GM23338 (cell line): Measurements from ENCODE around the gene EMC6. TPM values are rescaled to one million over a fixed set of nuclear protein-coding genes. Genes with fewer than 3 reads are reported as not detected.

Source experiments
- ATAC-seq: fragments of 200-7000 bp; cut with Tn5 transposase; 3 replicates; pipeline ENCODE4 v1.9.1; 2020
- DNase-seq: peaks from one replicate; pipeline ENCODE4 v3.0.0-alpha.2; 2015; ENCODE audit warnings: low spot score
- H2AFZ ChIP-seq: fragments of 200-600 bp; sonication (generic); 2 replicates; pipeline ENCODE4 v1.8.0; 2016; ENCODE audit warnings: antibody characterized with exemption, mild to moderate bottlenecking, moderate library complexity
- H3F3A ChIP-seq: fragments of 200-600 bp; sonication (generic); replicated peaks from 2 replicates; pipeline ENCODE4 v1.8.0; 2017; ENCODE audit warnings: antibody characterized with exemption, mixed run types, low read depth
- H3K27ac ChIP-seq: fragments of 200-600 bp; sonication (generic); 2 replicates; pipeline ENCODE4 v1.6.1; 2016; ENCODE audit warnings: low read depth
- H3K27me3 ChIP-seq: fragments of 200-600 bp; sonication (generic); 2 replicates; pipeline ENCODE4 v1.8.0; 2016; ENCODE audit warnings: mild to moderate bottlenecking, mixed run types, moderate library complexity; ENCODE audit not compliant: insufficient read depth
- H3K36me3 ChIP-seq: fragments of 200-600 bp; sonication (generic); 2 replicates; pipeline ENCODE4 v1.8.0; 2016; ENCODE audit warnings: mild to moderate bottlenecking; ENCODE audit not compliant: insufficient read depth
- H3K4me1 ChIP-seq: fragments of 200-600 bp; sonication (generic); 2 replicates; pipeline ENCODE4 v1.8.0; 2016; ENCODE audit warnings: mild to moderate bottlenecking, moderate library complexity; ENCODE audit not compliant: insufficient read depth
- H3K4me2 ChIP-seq: fragments of 200-600 bp; sonication (generic); 2 replicates; pipeline ENCODE4 v1.7.1; 2017; ENCODE audit warnings: mixed run types
- H3K4me3 ChIP-seq: fragments of 200-600 bp; sonication (generic); 2 replicates; pipeline ENCODE4 v1.6.1; 2016; ENCODE audit warnings: mixed run types
- H3K79me2 ChIP-seq: fragments of 200-600 bp; sonication (generic); replicated peaks from 2 replicates; pipeline ENCODE4 v1.8.0; 2017; ENCODE audit warnings: mild to moderate bottlenecking; ENCODE audit not compliant: insufficient read depth
- H3K9me2 ChIP-seq: fragments of 200-600 bp; sonication (generic); 2 replicates; pipeline ENCODE4 v1.8.0; 2017; ENCODE audit not compliant: insufficient read depth
- H4K20me1 ChIP-seq: fragments of 200-600 bp; sonication (generic); replicated peaks from 2 replicates; pipeline ENCODE4 v1.8.0; 2017; ENCODE audit warnings: mild to moderate bottlenecking; ENCODE audit not compliant: insufficient read depth
- H3K27ac Mint-ChIP-seq: 2 replicates; pipeline ENCODE4 v1.8.0; 2020; ENCODE audit warnings: inconsistent platforms, mild to moderate bottlenecking, moderate library complexity, mixed read lengths
- H3K27me3 Mint-ChIP-seq: 3 replicates; pipeline ENCODE4 v1.8.0; 2022; ENCODE audit warnings: low read depth, mild to moderate bottlenecking, moderate library complexity, mixed read lengths, inconsistent platforms; ENCODE audit not compliant: insufficient read depth, poor library complexity
- H3K36me3 Mint-ChIP-seq: 3 replicates; pipeline ENCODE4 v1.8.0; 2021; ENCODE audit warnings: low read depth, mild to moderate bottlenecking, inconsistent platforms, moderate library complexity, mixed read lengths
- H3K4me1 Mint-ChIP-seq: 3 replicates; pipeline ENCODE4 v1.8.0; 2020; ENCODE audit warnings: mild to moderate bottlenecking, inconsistent platforms, mixed read lengths
- H3K4me3 Mint-ChIP-seq: 3 replicates; pipeline ENCODE4 v1.8.0; 2021; ENCODE audit warnings: moderate library complexity, mild to moderate bottlenecking, inconsistent platforms, mixed read lengths
- H3K9me3 Mint-ChIP-seq: 3 replicates; pipeline ENCODE4 v1.8.0; 2020; ENCODE audit warnings: moderate library complexity, mild to moderate bottlenecking, inconsistent platforms, mixed read lengths
- EZH2phosphoT487 ChIP-seq: fragments of 200-600 bp; sonication (generic); IDR thresholded peaks from one replicate; pipeline ENCODE4 v1.8.1; 2018; ENCODE audit warnings: antibody characterized with exemption; ENCODE audit not compliant: unreplicated experiment
- JUNB ChIP-seq: IDR thresholded peaks from one replicate; pipeline ENCODE4 v1.6.1; 2016; ENCODE audit warnings: antibody characterized with exemption; ENCODE audit not compliant: unreplicated experiment
- STAT1 ChIP-seq: IDR thresholded peaks from one replicate; pipeline ENCODE4 v1.6.1; 2016; ENCODE audit warnings: antibody characterized with exemption; ENCODE audit not compliant: unreplicated experiment
- ZNF114 ChIP-seq: fragments of 250-450 bp; sonication (Bioruptor Pico); IDR thresholded peaks from 2 replicates; pipeline ENCODE4 v1.5.0; 2020; ENCODE audit warnings: mild to moderate bottlenecking, moderate library complexity
- polyA plus RNA-seq: library from polyadenylated mRNA; unstranded; fragments of >200 nt; fragmentation: Nextera tagmentation; extraction: Ambion mirVana; gene quantifications from 2 replicates; pipeline ENCODE4 v1.2.1, GENCODE V29; 2016
- total RNA-seq: library from RNA; depleted of rRNA; stranded (reverse); fragments of >200 nt; shearing (Covaris generic); gene quantifications from 2 replicates; pipeline ENCODE4 v1.2.3, GENCODE V29; 2014
- TF ChIP-seq, protein P1 (sequence below): fragments of 250-450 bp; sonication (Bioruptor Pico); IDR thresholded peaks from 2 replicates; pipeline ENCODE4 v1.5.0; 2020; ENCODE audit warnings: mild to moderate bottlenecking, moderate library complexity
- TF ChIP-seq, protein P2 (sequence below), 2 experiments: fragments of 200-600 bp in 1 of 2; sonication (generic) in 1 of 2; conservative IDR thresholded peaks; 2 replicates each; pipeline versions ENCODE4 v1.5.1 to v1.6.1; 2016 to 2017; ENCODE audit warnings: antibody characterized with exemption in 2 of 2, low read depth in 2 of 2, mild to moderate bottlenecking in 2 of 2, moderate library complexity in 1 of 2

Gene EMC6
- total and polyA plus RNA-seq, 2 experiments from 2014 or later, result 48.0 to 230 TPM

DNA sequence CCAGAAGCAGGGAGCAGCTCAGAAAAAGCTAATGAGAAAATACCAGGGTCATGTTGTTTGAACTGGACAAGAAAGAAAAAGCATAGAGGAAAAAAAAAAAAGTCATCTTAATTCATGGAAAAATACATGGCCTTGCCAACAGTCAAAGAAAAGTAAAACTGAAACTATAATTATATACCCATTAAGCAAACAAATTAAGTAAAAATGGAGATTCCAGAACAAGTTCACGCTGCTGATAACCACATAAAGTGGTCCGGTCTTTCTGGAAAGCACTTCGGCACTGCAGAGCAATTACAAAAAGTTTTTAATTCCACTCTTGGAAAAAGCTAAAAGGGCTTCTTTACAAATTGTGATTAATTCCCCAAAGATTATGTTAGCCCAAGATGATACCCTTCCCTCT lies 39.8 kb downstream of the EMC6 start (continued):
- TF ChIP-seq, protein P1, sequence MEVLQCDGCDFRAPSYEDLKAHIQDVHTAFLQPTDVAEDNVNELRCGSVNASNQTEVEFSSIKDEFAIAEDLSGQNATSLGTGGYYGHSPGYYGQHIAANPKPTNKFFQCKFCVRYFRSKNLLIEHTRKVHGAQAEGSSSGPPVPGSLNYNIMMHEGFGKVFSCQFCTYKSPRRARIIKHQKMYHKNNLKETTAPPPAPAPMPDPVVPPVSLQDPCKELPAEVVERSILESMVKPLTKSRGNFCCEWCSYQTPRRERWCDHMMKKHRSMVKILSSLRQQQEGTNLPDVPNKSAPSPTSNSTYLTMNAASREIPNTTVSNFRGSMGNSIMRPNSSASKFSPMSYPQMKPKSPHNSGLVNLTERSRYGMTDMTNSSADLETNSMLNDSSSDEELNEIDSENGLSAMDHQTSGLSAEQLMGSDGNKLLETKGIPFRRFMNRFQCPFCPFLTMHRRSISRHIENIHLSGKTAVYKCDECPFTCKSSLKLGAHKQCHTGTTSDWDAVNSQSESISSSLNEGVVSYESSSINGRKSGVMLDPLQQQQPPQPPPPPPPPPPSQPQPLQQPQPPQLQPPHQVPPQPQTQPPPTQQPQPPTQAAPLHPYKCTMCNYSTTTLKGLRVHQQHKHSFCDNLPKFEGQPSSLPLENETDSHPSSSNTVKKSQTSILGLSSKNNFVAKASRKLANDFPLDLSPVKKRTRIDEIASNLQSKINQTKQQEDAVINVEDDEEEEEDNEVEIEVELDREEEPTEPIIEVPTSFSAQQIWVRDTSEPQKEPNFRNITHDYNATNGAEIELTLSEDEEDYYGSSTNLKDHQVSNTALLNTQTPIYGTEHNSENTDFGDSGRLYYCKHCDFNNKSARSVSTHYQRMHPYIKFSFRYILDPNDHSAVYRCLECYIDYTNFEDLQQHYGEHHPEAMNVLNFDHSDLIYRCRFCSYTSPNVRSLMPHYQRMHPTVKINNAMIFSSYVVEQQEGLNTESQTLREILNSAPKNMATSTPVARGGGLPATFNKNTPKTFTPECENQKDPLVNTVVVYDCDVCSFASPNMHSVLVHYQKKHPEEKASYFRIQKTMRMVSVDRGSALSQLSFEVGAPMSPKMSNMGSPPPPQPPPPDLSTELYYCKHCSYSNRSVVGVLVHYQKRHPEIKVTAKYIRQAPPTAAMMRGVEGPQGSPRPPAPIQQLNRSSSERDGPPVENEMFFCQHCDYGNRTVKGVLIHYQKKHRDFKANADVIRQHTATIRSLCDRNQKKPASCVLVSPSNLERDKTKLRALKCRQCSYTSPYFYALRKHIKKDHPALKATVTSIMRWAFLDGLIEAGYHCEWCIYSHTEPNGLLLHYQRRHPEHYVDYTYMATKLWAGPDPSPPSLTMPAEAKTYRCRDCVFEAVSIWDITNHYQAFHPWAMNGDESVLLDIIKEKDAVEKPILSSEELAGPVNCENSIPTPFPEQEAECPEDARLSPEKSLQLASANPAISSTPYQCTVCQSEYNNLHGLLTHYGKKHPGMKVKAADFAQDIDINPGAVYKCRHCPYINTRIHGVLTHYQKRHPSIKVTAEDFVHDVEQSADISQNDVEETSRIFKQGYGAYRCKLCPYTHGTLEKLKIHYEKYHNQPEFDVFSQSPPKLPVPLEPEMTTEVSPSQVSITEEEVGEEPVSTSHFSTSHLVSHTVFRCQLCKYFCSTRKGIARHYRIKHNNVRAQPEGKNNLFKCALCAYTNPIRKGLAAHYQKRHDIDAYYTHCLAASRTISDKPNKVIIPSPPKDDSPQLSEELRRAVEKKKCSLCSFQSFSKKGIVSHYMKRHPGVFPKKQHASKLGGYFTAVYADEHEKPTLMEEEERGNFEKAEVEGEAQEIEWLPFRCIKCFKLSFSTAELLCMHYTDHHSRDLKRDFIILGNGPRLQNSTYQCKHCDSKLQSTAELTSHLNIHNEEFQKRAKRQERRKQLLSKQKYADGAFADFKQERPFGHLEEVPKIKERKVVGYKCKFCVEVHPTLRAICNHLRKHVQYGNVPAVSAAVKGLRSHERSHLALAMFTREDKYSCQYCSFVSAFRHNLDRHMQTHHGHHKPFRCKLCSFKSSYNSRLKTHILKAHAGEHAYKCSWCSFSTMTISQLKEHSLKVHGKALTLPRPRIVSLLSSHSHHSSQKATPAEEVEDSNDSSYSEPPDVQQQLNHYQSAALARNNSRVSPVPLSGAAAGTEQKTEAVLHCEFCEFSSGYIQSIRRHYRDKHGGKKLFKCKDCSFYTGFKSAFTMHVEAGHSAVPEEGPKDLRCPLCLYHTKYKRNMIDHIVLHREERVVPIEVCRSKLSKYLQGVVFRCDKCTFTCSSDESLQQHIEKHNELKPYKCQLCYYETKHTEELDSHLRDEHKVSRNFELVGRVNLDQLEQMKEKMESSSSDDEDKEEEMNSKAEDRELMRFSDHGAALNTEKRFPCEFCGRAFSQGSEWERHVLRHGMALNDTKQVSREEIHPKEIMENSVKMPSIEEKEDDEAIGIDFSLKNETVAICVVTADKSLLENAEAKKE (CRISPR knock-in tag), result no peak
- TF ChIP-seq, protein P2, sequence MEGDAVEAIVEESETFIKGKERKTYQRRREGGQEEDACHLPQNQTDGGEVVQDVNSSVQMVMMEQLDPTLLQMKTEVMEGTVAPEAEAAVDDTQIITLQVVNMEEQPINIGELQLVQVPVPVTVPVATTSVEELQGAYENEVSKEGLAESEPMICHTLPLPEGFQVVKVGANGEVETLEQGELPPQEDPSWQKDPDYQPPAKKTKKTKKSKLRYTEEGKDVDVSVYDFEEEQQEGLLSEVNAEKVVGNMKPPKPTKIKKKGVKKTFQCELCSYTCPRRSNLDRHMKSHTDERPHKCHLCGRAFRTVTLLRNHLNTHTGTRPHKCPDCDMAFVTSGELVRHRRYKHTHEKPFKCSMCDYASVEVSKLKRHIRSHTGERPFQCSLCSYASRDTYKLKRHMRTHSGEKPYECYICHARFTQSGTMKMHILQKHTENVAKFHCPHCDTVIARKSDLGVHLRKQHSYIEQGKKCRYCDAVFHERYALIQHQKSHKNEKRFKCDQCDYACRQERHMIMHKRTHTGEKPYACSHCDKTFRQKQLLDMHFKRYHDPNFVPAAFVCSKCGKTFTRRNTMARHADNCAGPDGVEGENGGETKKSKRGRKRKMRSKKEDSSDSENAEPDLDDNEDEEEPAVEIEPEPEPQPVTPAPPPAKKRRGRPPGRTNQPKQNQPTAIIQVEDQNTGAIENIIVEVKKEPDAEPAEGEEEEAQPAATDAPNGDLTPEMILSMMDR (conservative IDR thresholded peaks at IDR 0.05; ENCODE audit: low read depth in 2 of 2), result no peak

DNA sequence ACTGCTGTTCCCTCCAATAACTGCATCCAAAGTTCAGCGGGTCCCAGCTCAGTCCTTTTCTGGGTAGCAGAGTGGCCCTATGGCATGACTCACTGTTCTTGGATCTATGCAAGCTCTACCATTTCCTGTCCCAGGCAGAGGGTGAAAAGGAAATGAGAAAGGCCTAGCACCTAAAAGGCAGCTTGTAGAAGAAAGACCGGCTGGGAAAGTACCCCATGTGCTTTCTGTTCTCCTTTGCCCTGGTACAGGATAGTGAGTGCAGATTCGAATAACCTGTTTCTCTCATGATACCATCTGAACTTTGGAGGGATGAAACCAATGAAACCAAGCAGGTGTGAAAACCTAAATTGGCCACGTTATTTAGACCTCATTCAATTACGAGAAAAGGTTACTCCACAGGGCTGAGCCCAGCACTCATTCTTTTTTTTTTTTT lies 42.4 kb downstream of the EMC6 start:
- H3K27ac Mint-ChIP-seq, result no peak overlapping the region
- Histone ChIP-seq H3K4me3 (no peak overlapping the region), H4K20me1 (peaks cover 5% of the 10 kb centered on the region; the same call in 1 of the 2 replicates), H3K27ac (peak overlapping the region; percentile 56), H3K79me2 (no peaks in the 10 kb centered on the region), H3K9me2 (no peaks in the 10 kb centered on the region), H3K4me2 (no peak overlapping the region), H3K27me3 (no peaks in the 10 kb centered on the region), H2AFZ (no peak overlapping the region), H3F3A (no peaks in the 10 kb centered on the region), H3K4me1 (no peaks in the 10 kb centered on the region), H3K36me3 (no peaks in the 10 kb centered on the region; the same call in none of the 2 replicates)
- ATAC-seq (no peak), DNase-seq (peak; percentile 41)
- no peak overlapping the region for H3K4me3 Mint-ChIP-seq
- no peaks in the 10 kb centered on the region for H3K9me3 Mint-ChIP-seq
- H3K4me1 Mint-ChIP-seq, result no peaks in the 10 kb centered on the region; the same call in 1 of the 3 replicates
- H3K27me3 Mint-ChIP-seq, result peaks cover 5% of the 10 kb centered on the region
- H3K36me3 Mint-ChIP-seq, result peaks cover 18% of the 10 kb centered on the region
- TF ChIP-seq, protein P1 (CRISPR knock-in tag), result no peak
- TF ChIP-seq EZH2phosphoT487 (no peak), STAT1 (no peak), ZNF114 (CRISPR knock-in tag) (no peak), JUNB (no peak)
